GM18517 (cell line): ENCODE results near the gene SLC25A13.
A peak's percentile ranks its signal among the peaks of the same experiment; 100 is the strongest.
"Not testable (repeated sequence)": the region's sequence is repeated elsewhere in the genome, so short reads cannot be mapped to it uniquely, and the experiment has no call there.

ENCODE experiments used
- ATAC-seq: cut with Tn5 transposase; IDR thresholded peaks from one replicate; pipeline ENCODE4 v1.9.1; 2021; ENCODE audit warnings: mild to moderate bottlenecking, moderate library complexity; ENCODE audit not compliant: unreplicated experiment

Gene SLC25A13

DNA sequence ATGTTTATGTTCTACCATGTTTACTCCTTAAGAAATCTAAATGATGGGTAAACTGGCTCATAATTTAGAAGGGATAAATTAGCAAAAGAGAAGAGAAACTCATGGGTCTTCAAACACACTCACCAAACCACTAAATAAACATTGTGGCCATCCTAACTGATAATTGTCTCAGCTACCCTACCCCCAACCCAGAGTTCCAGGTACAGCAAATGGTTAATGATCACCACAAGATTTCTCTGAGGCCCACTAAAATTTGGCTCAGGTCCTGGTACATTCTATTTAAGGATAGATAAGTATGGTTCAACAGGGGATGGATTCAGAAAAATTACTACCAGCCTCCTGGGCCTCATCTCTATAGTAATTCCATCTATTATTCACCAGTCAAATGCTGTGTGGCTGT lies 21.4 kb downstream of the SLC25A13 start:
- ATAC-seq = peak; percentile 42

DNA sequence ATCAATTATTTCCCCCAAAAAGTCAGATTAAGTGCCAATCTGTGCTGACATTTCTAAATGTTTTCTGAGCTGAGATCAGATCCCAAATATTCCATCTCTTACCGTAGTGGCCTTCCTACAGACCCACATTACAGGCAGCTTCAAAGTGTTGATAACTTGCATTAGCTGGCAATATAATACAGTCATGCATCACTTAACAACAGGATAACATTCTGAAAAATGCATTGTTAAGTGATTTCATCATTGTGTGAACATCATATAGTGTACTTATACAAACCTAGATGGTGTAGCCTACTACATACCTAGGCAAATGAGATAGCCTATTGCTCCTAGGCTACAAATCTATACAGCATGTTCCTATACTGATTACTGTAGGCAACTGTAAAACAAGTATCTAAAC lies 22.4 kb downstream of the SLC25A13 start:
- ATAC-seq = no peak

DNA sequence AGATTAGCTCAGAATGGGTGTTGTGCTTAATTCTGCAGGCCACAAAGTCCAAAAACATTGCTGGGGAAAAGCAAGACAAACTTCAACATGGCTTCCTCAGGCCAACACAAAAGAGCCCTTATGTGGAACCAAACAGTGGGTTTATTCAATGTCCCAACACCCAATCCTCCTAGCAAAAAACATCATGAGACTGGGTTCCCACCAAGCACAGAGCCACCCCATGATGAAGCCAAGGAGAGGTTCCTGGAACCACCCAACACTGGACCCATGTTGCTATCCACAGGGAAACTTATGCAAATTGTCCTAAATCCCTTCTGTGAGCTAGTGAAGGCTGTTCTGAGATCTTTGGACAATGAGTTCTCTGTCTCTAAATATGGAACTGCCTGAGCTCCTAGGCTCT lies 24.0 kb downstream of the SLC25A13 start:
- ATAC-seq = no peak

DNA sequence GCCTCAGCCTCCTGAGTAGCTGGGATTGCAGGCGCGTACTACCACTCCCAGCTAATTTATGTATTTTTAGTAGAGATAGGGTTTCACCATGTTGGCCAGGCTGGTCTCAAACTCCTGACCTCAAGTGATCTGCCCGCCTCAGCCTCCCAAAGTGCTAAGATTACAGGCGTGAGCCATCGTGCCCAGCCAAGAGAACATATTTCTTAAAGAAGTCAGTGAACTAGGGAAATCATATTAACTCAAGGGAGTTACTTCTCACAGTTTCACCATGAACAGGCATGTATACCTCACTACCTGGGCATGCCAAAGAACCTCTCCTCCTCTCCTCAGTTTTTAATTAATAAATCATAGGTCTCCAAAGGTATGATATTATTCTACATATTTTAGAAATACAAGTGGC lies 24.5 kb downstream of the SLC25A13 start:
- not testable (repeated sequence) for ATAC-seq

DNA sequence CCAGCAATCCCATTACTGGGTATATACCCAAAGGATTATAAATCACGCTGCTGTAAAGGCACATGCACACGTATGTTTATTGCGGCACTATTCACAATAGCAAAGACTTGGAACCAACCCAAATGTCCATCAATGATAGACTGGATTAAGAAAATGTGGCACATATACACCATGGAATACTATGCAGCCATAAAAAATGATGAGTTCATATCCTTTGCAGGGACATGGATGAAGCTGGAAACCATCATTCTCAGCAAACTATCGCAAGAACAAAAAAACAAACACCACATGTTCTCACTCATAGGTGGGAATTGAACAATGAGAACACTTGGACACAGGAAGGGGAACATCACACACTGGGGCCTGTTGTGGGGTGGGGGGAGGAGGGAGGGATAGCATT lies 28.0 kb downstream of the SLC25A13 start:
- ATAC-seq = not testable (repeated sequence)

DNA sequence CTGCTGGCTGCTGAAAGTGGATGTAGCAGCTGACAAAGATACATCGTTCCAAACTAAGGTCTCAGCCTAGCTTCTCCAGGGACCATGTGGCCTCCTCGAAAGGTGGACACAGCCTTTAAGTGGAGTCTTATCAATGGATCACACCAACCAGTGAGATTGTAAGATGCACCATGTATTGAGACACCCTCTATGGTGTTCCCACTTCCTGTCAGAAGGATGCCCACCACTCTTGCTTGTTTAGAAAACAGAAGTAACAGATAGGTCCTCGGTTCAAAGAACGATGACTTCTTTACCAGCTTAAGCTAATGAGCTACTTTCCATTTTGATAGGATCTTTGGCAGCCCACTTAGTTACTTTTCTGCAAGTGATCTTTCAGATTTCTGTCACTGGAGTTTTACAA lies 34.3 kb downstream of the SLC25A13 start:
- ATAC-seq = no peak

DNA sequence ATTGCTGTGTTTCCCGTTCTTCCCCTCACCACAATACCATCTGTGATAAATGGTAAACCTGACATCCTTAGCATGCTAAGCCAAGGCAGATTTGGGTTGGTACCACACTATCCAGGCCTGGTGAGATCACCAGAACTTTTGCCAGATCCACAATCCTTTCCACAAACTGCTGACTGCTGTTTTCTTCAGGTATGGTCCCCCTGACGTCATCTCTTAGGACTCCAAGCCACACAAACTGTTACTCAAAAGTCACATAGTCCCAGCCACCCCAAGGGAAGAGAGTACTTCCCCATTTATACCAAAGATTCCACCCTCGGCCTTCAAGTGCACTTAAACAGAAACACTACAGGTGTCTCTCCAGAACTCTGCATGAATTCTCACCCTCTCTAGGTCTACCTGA lies 34.8 kb downstream of the SLC25A13 start:
- ATAC-seq = no peak

DNA sequence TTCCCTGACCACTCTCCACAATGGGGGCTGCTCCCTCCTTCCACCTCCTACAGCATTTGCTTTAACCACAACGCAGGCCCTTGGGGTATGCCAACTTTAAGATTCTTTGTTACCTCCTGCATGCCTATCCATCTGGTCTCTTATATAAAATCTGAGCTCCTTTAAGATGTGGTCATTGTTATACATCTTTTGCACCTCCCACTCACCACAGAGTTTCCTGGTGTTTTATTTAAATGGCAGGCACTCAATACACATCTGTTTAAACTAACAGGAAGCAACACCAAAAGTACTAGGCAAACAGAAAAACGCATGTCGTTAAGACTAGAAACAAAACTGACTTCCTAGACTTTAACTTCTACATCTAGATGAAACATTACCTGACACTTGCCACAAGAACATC lies 36.3 kb downstream of the SLC25A13 start:
- peak; percentile 87 for ATAC-seq

DNA sequence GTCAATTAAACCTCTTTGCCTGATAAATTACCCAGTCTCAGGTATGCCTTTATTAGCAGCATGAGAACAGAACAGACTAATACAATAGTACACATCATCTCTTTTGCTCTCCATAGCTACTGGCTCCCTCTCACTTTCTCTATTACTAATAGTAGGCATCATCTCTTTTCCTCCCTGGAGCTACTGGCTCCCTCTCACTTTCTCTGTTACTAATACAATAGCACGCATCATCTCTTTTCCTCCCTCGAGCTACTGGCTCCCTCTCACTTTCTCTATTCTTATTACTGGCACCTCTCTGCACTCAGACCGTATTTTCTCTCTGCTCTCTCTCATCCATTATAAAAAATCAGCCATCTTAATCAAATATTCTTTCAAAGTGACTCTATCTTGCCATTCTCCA lies 37.1 kb downstream of the SLC25A13 start:
- ATAC-seq = peak; percentile 53

DNA sequence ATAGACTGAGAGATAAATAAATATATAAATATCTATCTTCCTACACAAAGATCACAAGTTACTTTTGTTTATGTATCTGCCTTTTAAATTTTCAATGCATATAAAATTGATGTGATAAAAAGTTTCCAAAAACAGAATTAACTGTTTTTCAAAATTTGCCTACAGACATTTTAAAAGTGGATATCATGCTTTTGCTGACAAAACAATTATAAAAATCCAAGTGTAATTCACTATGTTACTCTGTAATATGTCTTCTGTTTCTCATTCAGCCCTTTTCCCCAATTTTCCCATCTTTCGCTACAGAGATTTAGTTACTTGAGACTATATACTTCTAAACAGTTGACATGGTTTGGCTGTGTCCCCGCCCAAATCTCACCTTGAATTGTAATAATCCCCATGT lies 37.7 kb downstream of the SLC25A13 start:
- no peak for ATAC-seq

DNA sequence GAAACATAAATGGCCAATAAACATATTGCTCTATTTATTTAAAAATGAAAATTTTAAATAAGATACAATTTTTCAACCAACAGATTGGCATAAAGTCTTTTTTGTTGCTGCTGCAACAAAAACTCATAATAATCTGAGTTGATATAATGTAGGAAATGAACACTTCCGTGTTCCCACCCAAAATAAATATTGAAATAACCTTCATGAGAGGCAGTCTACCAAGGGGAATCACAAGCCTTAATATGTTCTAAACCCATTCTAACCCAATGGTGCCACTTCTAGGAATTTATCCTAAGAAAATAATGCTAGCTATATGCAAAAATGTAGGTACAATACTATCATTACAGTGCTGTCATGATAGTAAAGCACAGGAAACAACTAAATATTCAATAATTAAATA lies 39.1 kb downstream of the SLC25A13 start:
- ATAC-seq = no peak

DNA sequence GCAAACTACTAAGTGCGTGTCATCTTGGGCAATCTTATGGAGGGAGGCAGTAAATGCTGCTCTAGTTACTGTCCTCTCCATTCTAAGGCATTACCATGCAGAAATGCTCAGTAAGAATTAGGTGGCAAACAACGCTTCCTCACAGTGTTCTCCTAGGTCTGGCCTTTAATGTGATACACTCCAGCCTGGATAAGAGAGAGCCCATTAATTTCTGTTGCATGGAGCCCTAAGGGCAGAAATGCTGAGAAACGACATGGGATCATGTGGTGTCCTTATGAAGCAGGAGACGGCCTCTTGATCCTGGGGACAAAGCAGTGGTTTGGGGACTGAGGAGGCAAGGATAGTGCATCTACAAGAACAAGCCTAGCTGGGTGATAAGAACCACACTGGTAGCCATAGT lies 44.0 kb downstream of the SLC25A13 start:
- no peak for ATAC-seq

DNA sequence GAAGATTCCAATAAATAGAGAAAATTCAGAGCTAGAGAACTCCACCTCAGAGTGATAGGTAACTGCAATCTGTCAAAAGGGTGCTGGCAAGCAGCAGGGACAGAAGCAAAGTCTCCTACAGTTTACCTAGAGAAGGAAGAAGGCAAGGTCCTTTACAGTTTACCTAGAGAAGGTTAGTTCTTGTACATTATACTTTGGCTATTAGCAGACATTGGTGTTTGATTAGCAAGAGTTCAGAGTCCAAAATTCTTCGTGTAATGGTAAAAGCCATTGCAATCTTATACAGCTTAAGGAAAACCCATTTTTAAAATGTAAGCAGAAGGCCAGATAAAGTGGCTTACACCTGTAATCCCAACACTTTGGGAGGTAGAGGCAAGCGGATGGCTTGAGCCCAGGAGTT lies 45.9 kb downstream of the SLC25A13 start:
- no peak for ATAC-seq

DNA sequence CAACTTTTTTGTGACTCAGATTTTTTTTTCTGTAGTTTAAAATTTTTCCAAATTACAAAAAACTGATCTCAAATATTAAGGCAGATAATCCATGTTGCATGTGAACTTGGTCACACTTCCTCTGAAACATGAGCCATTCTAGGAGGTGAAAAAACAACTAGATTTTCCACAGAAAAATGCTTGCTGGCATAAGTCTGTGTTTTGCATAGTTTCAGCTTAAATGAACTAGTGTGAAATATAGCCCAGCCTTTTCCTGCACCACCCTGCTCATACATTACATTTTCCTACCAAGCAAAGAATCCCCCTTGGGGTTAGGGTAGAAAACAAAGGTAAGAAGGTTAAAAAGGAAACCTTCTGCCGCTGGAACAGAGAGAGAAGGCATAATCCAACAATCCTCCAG lies 48.2 kb downstream of the SLC25A13 start:
- ATAC-seq = no peak

DNA sequence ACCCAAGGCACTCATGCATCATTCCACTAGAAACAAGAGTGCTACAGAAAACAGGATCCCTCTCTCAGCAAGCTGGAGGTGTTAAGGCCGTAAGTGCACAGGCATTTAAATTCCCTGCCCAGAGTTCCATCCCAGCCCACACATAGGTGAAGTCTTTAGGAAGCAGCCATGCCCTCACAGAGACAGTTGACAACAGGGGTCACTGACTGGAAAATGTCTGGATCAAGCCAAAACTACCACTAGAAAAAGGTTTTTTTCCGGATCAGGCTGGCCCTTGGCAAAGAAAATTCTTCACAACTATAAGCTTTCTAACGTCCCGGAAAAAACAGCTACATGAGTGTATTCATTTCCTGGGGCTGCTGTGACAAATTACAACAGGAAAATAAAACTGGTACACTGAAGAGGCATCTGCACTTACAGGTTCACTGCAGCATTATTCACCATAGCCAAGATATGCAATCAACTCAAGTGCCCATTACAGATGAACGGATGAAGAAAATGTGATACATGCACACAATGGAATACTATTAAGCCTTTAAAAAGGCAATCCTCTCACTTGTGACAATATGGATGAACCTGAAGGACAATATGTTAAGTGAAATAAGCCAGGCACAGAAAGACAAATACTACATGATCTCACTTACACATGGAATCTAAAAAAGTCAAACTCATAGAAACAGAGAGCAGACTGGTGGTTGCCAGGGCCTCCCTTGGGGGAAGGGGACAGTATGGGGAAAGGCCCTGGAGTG lies 52.5 kb downstream of the SLC25A13 start:
- no peak for ATAC-seq

DNA sequence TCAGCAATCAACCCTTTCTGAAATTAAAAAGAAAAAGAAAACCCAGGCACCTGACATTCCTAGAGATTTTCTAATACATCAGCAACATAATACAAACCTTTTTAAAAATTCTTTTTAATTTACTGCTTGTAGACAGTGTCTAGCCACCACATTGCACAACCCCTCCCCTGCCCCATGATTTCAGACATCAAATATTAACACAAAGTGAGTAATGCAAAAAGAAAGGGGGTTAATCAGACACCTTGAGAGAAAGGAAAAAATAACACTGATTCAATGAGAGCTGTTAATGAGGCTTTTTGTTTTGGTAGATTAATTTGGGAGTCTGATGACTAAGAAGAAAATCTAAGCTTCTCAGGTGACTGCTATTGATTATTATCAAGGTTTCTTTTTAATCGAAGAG lies 55.3 kb downstream of the SLC25A13 start:
- ATAC-seq = no peak

DNA sequence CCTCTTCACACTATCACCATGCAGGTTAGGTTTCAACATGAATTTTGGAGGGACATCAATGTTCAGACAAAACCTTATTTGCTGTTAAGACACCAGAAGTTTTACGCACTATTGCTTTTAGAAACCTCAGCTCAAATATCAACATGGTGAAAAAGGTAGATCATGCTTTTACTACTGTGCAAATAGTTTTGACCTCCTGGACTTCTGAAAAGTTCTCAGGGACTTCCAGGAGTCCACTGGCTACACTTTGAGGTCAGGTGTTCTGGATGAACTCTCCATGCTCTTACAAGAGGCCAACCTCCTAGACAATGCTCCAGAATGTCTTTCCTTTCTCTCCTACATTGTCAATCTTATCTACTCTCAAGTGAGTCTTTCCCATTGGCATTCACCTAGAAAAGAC lies 55.9 kb downstream of the SLC25A13 start:
- ATAC-seq = no peak

DNA sequence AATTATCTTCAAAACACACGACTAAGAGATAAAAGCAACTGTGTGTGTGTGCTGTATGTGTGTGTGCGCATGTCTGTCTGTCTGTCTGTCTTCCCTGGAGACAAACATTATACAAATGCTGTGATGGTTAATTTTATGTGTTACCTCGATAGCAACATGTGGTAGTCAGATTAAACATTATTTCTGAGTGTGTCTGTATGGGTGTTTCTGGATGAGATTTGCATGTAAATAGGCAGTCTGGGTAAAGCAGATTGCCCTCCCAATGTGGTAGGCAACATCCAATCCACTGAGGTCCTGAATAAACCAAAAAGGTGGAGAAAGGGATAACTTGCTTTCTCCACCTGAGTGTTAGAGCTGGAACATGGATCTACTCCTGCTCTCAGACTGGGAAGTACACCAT lies 67.9 kb downstream of the SLC25A13 start:
- no peak for ATAC-seq

DNA sequence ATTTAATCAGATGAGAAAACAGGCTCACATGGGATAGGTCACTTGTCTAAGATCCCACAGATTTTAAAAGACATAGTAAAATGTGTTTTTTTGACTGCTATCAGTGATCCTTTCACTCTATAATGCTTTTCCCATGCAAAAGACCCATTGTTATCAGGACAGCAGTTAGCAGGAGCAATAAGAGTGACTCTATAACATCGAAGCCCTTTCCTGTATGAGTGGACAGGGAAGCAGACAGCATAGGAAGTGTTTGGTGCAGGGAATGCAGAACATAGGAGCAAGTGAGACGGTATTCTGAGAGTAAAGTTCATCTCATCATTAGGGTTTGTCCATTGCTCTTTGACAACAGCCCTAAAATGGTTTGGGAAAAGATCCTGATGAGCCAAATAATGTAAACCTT lies 68.5 kb downstream of the SLC25A13 start:
- ATAC-seq = no peak

DNA sequence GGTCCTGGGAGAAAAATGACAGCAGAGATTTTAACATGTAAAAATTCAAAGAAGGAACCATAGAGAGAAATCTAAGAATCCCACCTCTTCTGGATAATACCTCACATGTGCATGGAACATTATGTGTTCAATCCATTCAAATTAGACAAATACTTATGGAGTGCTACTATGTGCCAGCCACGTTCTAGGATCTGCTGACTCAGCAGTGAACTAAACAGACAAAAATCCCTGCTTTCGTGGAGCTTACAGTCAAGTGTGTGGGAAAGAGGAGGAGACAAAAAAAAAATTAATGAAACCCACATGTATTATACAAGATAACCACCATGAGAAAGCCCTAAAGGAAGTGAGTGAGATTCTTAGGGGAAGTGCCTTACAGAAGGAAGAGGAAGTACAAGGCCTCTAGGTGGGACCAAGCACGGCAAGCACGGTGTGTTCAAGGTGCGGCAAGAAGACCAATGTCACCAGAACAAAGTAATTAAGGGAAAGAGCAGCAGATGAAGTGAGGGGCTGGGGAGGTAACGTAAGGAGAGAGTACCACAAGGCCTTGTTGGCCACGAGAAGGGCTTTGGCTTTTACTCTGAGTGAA lies 71.0 kb downstream of the SLC25A13 start:
- no peak for ATAC-seq

DNA sequence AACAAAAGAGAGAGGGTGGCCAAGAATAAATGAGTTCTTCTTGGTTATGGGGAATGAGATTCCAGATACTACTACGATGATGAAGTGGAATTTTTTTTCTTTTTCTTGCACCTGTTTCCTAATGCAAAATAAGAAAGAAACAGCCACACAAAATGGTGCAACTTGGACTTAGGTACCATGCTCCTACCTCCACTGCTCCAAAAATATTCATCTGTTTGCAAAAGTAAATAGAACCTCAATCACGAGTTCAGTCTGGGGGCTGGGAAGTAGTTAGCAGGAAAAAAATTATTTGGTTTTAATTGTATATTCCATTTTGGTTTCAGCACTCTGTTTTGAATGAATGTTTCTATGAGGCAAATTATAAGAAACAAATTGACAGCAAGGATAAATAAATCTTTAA lies 73.5 kb downstream of the SLC25A13 start:
- ATAC-seq = no peak

DNA sequence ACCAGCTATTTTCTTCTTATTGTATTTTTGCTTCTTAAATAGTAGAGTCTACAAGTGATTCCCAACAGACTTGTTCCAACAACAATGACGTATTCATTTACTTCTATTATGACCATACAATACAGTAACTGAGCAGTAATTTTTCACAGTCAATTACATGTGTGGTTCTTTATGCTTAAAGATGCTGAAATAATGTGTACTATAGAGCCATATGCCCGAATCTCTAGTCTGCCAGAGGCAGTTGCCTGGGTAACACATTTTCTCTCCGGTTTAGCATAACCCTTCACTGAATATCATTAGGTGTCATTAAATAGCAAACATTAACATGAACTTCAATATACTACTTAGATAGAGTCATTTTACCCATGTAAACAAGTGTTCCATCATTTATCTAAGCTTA lies 75.0 kb downstream of the SLC25A13 start:
- no peak for ATAC-seq

DNA sequence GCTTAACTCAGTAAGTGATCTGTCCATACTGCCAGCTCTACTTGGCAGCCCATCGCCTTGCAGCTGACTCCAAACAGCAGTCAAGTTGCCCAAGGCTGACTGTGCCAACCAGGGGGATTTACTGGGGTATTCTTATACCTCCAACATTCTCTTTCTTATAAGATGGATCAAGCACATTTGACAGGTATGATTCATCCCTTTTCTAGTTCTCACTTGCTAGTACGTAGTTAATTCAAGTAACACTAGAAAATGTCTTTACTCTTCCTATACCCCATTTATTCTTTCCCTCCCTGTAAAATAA lies 77.0 kb downstream of the SLC25A13 start:
- no peak for ATAC-seq
